SIG-M5 (cell line): ENCODE measurements around the gene ATG16L1.
"Not testable (repeated sequence)": the region's sequence is repeated elsewhere in the genome, so short reads cannot be mapped to it uniquely, and the experiment has no call there.

Experiments
- DNase-seq: peaks from one replicate; lab custom pipeline; 2025; lab: John Stamatoyannopoulos, UW

Gene ATG16L1

GRCh38 chr2:233332125-233332524, 80.7 kb downstream of the ATG16L1 start:
- DNase-seq = no peak

GRCh38 chr2:233334915-233335314, 83.4 kb downstream of the ATG16L1 start:
- no peak for DNase-seq

DNA sequence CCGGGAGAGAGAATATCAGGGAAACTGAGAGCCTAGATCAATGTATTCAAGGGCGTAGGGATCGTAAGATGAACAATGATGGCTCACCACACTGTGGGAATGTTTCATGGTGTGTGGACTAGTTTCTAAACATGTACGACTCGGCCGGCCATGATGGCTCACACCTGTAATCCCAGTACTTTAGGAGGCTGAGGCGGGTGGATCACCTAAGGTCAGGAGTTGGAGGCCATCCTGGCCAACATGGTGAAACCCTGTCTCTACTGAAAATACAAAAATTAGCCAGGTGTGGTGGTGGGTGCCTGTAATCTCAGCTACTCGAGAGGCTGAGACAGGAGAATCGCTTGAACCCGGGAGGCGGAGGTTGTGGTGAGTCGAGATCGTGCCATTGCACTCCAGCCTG, 84.6 kb downstream of the ATG16L1 start:
- not testable (repeated sequence) for DNase-seq

- no peak for DNase-seq
Measured at GRCh38 chr2:233336541-233336940, 85.1 kb downstream of the ATG16L1 start.

- DNase-seq = no peak
Measured at GRCh38 chr2:233338046-233338445, 86.6 kb downstream of the ATG16L1 start.

DNA sequence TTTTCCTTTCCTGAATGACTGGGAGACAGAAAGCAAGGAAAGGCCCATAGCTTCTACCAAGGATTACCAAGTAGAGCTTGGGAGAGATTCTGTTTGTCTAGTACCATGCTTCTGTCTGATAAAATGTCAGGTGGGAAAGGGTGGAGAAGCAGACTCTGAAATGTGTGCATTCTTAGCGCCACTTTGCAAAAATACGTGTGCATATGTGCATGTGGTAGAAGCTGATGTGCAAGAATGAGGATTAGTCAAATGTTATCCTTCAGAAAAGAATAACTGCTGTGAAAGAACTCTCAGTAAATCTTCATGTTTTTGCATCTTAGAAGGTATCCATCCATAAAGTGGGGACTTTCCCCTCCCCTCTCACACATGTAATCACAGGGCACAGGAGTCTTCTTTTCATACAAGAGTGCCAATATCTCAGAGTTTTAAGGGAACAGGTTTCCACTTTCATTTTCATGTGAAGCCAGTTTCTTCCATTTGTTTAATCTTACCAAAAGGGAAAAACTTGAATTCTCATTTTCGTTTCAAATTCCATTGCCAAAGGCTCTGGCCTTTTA, 87.4 kb downstream of the ATG16L1 start:
- DNase-seq = no peak

DNA sequence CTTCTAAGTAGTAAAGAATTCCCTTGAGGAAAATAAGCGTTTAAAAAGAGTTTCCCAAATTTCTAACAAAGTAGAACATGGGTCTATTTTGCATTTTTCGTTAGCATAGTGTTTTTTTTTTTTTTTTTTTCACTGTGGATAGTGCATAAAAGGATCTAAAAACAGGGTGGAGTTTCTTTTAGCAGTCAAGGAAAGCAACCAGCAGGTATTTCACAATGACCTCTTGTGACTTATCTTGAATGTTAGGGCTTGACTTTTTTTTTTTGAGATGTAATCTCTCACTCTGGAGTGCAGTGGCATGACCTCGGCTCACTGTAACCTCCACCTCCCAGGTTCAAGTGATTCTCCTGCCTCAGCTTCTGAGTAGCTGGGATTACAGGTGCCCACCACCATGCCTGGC, 88.0 kb downstream of the ATG16L1 start:
- no peak for DNase-seq

DNA sequence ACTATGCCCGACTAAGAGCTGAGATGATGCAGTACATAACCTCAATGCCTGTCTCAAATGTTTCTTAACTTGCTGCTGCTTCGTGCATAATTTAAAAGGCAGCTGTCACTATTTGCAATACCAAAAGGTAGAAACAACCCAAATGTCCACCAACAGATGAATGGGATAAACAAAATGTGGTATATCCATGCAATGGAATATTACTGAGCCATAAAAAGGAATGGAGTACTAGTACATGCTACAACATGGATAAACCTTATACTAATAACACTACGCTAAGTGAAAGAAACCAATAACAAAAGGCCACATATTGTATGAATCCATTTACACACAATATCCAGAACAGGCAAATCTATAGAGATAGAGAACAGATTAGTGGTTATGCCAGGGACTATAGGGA, 89.8 kb downstream of the ATG16L1 start:
- no peak for DNase-seq

- DNase-seq = no peak
Measured at GRCh38 chr2:233342301-233342700, 90.8 kb downstream of the ATG16L1 start.

DNA sequence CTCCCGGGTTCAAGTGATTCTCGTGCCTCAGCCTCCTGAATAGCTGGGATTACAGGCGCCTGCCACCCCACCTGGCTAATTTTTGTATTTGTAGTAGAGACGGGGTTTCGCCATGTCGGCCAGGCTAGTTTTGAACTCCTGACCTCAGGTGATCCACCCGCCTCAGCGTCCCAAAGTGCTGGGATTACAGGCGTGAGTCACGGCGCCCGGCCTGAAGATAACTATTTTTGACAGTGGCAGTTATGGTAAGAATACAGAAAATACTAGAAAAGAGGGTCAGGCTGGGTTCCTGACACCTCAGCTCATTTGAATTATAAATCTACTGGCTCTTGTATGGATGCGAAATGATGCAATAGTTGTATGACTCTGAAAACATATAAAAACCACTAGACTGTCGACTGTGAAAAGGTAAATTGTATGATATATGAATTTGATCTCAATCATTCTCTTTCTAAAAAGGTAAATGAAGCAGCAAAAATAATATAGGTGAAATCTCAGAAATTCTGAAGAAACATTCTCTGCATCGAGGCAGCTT, 91.8 kb downstream of the ATG16L1 start:
- DNase-seq = no peak
